ENCODE data around the gene ARL2BP. TPM values are rescaled to one million over a fixed set of nuclear protein-coding genes. Genes with fewer than 3 reads are reported as not detected.

Gene ARL2BP
- total and polyA plus RNA-seq, 2 donors (not counting 1 experiment from before 2014, with no cell fraction given), result 32.5 to 38.8 TPM

DNA sequence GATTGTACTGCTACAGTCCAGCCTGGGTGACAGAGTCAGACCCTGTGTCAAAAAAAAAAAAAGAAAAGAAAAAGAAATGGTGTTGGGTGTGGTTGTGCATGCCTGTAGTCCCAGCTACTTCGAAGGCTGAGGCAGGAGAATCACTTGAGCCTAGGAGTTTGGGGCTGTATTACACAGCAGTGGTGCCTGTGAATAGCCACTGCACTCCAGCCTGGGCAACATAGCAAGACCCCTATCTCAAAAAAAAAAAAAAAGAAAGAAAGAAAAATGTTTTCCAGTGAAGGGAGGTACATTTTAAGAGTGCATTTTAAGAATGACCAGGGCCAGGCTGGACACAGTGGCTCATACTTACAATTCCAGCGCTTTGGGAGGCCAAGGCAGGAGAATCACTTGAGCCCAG lies 6.3 kb downstream of the ARL2BP start:
- Mint-ChIP-seq H3K4me1 (no peaks in the 10 kb centered on the region), H3K27ac (no peak overlapping the region), H3K4me3 (no peak overlapping the region), H3K27me3 (no peaks in the 10 kb centered on the region), H3K9me3 (ENCODE audit: insufficient read depth) (no peaks in the 10 kb centered on the region)
- H3K36me3 ChIP-seq (replicated peaks in 1 of 2; ENCODE audit: control extremely low read depth in 1 of 2, control insufficient read depth in 1 of 2, extremely low read depth in 1 of 2, insufficient read depth in 2 of 2, low read length in 1 of 2), result peaks cover 11 to 58% of the 10 kb centered on the region in 2 experiments
- no peak overlapping the region for H3K9ac ChIP-seq (ENCODE audit: low read length)
- no peaks in the 10 kb centered on the region for H3K4me1 ChIP-seq (ENCODE audit: control insufficient read depth in 2 of 2, insufficient read depth in 2 of 2, low read length in 2 of 2)
- TF ChIP-seq EZH2 (IDR thresholded peaks at IDR 0.05; ENCODE audit: borderline replicate concordance, insufficient read depth, low read depth, low read length, poor library complexity, severe bottlenecking), result no peak
- TF ChIP-seq, protein P1, sequence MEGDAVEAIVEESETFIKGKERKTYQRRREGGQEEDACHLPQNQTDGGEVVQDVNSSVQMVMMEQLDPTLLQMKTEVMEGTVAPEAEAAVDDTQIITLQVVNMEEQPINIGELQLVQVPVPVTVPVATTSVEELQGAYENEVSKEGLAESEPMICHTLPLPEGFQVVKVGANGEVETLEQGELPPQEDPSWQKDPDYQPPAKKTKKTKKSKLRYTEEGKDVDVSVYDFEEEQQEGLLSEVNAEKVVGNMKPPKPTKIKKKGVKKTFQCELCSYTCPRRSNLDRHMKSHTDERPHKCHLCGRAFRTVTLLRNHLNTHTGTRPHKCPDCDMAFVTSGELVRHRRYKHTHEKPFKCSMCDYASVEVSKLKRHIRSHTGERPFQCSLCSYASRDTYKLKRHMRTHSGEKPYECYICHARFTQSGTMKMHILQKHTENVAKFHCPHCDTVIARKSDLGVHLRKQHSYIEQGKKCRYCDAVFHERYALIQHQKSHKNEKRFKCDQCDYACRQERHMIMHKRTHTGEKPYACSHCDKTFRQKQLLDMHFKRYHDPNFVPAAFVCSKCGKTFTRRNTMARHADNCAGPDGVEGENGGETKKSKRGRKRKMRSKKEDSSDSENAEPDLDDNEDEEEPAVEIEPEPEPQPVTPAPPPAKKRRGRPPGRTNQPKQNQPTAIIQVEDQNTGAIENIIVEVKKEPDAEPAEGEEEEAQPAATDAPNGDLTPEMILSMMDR (IDR thresholded peaks at IDR 0.05), result no peak
- no peak overlapping the region for H3K4me2 ChIP-seq (replicated peaks; ENCODE audit: low read depth, low read length, poor library complexity, severe bottlenecking)
- WGBS (ENCODE audit: insufficient coverage), result 100% methylated on average over 1 of the region's 2 CpGs
- no peaks in the 10 kb centered on the region for H3K27me3 ChIP-seq (replicated peaks in 1 of 4; ENCODE audit: control extremely low read depth in 1 of 4, control insufficient read depth in 3 of 4, insufficient read depth in 4 of 4, low read length in 3 of 4)
- intact Hi-C loops (cut with micrococcal nuclease), result no loop called here
- H3K4me3 ChIP-seq (ENCODE audit: control extremely low read depth in 1 of 5, extremely low read depth in 1 of 5, insufficient read depth in 1 of 5, low read depth in 2 of 5, low read length in 4 of 5), result no peak overlapping the region
- POLR2A ChIA-PET, result interaction anchor here (0.7 kb wide), 1 partner anchor 427 kb away, joined by 4 read pairs; no protein-coding TSS in a partner anchor
- no peak overlapping the region for H3K27ac ChIP-seq (ENCODE audit: low read length in 2 of 2)
- CTCF ChIA-PET, result no interaction called here
- no peak overlapping the region for H2AFZ ChIP-seq (ENCODE audit: insufficient read depth, low read depth, low read length, poor library complexity, severe bottlenecking)
- no peaks in the 10 kb centered on the region for H4K20me1 ChIP-seq (ENCODE audit: control insufficient read depth, insufficient read depth, low read length, poor library complexity, severe bottlenecking)
- DNase-seq (no peak), ATAC-seq (ENCODE audit: low read depth) (no peak)
- H3K79me2 ChIP-seq (ENCODE audit: control insufficient read depth, insufficient read depth, low read length), result no peaks in the 10 kb centered on the region
- H3K9me3 ChIP-seq (ENCODE audit: control extremely low read depth in 1 of 3, control insufficient read depth in 2 of 3, insufficient read depth in 1 of 3, low read length in 2 of 3), result peaks cover 0 to 6% (median 0%) of the 10 kb centered on the region in 3 donors

DNA sequence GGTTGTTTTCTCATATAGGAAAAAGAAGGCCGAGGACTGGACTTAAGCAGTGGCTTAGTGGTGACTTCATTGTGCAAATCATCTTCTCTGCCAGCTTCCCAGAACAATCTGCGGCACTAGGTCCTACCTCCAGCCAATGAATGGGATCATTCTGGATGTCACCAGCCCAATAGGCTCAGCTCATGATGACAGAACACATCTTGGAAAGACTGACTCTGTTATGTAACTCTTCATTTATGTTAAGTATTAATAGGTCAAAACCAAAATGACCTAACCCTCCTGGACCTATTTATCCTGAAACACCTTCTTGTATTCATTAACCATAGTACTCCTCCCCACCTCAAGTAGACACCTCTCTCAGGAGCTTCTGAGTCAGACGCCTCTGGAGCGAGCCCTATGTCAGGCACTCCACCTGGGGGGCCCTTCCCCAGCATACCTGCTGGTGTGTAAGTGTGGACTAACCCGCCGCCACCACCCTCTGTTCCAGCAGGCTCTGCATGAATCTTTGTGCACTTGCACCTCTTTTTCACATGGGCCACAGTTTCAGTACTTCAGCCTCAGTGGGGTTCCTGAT lies 7.2 kb downstream of the ARL2BP start:
- Mint-ChIP-seq H3K4me1 (no peaks in the 10 kb centered on the region), H3K4me3 (no peak overlapping the region), H3K27me3 (no peaks in the 10 kb centered on the region), H3K27ac (no peak overlapping the region), H3K9me3 (ENCODE audit: insufficient read depth) (no peaks in the 10 kb centered on the region)
- Histone ChIP-seq H3K36me3 (replicated peaks in 1 of 2; ENCODE audit: control extremely low read depth in 1 of 2, control insufficient read depth in 1 of 2, extremely low read depth in 1 of 2, insufficient read depth in 2 of 2, low read length in 1 of 2) (peaks cover 11 to 55% of the 10 kb centered on the region in 2 experiments), H4K20me1 (ENCODE audit: control insufficient read depth, insufficient read depth, low read length, poor library complexity, severe bottlenecking) (no peaks in the 10 kb centered on the region), H2AFZ (ENCODE audit: insufficient read depth, low read depth, low read length, poor library complexity, severe bottlenecking) (no peak overlapping the region), H3K27me3 (replicated peaks in 1 of 4; ENCODE audit: control extremely low read depth in 1 of 4, control insufficient read depth in 3 of 4, insufficient read depth in 4 of 4, low read length in 3 of 4) (no peaks in the 10 kb centered on the region), H3K27ac (ENCODE audit: low read length in 2 of 2) (no peak overlapping the region), H3K9ac (ENCODE audit: low read length) (no peak overlapping the region), H3K4me1 (ENCODE audit: control insufficient read depth in 2 of 2, insufficient read depth in 2 of 2, low read length in 2 of 2) (no peaks in the 10 kb centered on the region), H3K9me3 (ENCODE audit: control extremely low read depth in 1 of 3, control insufficient read depth in 2 of 3, insufficient read depth in 1 of 3, low read length in 2 of 3) (peaks cover 0 to 6% (median 0%) of the 10 kb centered on the region in 3 donors), H3K4me3 (ENCODE audit: control extremely low read depth in 1 of 5, extremely low read depth in 1 of 5, insufficient read depth in 1 of 5, low read depth in 2 of 5, low read length in 4 of 5) (no peak overlapping the region), H3K79me2 (ENCODE audit: control insufficient read depth, insufficient read depth, low read length) (no peaks in the 10 kb centered on the region), H3K4me2 (replicated peaks; ENCODE audit: low read depth, low read length, poor library complexity, severe bottlenecking) (no peak overlapping the region)
- ATAC-seq (ENCODE audit: low read depth) (no peak), DNase-seq (no peak)
- TF ChIP-seq, protein P1 (IDR thresholded peaks at IDR 0.05), result no peak
- ChIA-PET CTCF (no interaction called here), POLR2A (no interaction called here)
- intact Hi-C loops (cut with micrococcal nuclease), result no loop called here
- 100% methylated on average over 6 of the region's 6 CpGs for WGBS (ENCODE audit: insufficient coverage)

All from B cell (primary cell).